ENCODE data around the gene THADA.
A peak's percentile ranks its signal among the peaks of the same experiment; 100 is the strongest.

Gene THADA

DNA sequence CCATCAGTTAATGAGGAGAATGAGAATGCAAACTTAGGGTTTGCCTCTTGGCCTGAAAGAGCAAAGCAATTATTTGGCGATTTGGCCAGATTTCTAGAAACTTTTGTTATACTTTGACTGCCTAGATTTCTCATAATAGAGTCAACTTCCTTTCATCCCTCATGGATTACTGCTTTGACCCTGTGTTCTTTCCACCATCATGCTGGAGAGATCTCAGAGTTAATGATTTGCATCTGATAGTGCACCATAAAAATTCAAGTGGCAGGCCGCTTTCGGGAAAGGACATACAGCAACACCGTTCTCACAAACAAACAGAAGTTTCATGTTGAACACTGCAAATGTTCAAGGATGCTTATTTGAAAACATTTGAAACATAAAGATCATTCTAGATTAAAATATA is 225.7 kb downstream of the THADA start:
- peaks cover 5 to 20% of the 10 kb centered on the region in 2 donors for H3K4me1 Mint-ChIP-seq (ENCODE audit: low read depth in 2 of 2)
- H3K27ac Mint-ChIP-seq: peak overlapping the region in 1 of 2 donors; percentile 78
- H3K27me3 Mint-ChIP-seq: no peaks in the 10 kb centered on the region
- no peak for DNase-seq
- no peaks in the 10 kb centered on the region for H3K36me3 Mint-ChIP-seq (ENCODE audit: insufficient read depth)
- H3K4me3 Mint-ChIP-seq: no peak overlapping the region
- no peak for ATAC-seq (replicated peaks)
- no peaks in the 10 kb centered on the region for H3K9me3 Mint-ChIP-seq

DNA sequence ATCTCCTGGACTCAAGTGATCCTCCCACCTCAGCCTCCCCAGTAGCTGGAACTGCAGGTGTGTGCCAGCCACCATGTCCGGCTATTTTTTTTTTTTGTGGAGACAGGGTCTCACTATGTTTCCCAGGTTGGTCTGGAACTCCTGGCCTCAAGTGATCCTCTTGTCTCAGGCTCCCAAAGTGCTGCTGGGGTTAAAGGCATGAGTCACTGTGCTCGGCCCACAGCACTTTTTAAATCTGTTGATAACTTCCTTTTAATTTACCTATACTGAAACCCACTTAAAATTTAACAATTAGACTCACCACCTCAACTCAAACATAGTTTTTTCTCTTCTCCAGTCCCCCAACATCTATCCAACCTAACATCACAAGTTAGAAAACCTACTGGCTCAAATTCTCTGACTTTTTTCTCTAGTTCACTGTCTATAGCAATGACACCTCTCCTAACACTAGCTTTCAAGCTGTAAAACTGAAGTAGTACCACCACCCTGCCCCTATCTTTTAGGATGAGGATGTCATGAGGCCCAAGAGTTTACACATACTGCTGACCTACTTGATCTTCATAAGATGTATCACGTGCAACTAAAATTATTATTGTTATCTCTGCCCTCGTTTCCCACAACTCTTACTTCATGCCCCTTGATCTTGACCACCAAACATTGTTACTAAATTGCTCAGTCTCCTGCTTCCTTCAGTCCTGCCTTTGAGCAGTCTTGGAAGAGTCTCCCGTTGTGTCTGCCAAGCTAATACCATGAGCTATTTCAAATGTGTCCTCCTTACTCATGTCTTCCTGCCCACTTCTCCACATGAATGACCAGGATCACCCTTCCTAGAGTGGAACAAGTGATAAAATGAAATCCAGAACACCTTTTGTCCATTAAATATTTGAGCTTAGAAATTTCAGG is 227.1 kb downstream of the THADA start:
- Mint-ChIP-seq H3K9me3 (no peaks in the 10 kb centered on the region), H3K4me3 (no peak overlapping the region), H3K27me3 (no peaks in the 10 kb centered on the region), H3K27ac (peak overlapping the region; percentile 1 to 27), H3K4me1 (ENCODE audit: low read depth in 2 of 2) (peaks cover 9 to 20% of the 10 kb centered on the region in 2 donors), H3K36me3 (ENCODE audit: insufficient read depth) (no peaks in the 10 kb centered on the region)
- ATAC-seq (replicated peaks) (no peak), DNase-seq (no peak)

DNA sequence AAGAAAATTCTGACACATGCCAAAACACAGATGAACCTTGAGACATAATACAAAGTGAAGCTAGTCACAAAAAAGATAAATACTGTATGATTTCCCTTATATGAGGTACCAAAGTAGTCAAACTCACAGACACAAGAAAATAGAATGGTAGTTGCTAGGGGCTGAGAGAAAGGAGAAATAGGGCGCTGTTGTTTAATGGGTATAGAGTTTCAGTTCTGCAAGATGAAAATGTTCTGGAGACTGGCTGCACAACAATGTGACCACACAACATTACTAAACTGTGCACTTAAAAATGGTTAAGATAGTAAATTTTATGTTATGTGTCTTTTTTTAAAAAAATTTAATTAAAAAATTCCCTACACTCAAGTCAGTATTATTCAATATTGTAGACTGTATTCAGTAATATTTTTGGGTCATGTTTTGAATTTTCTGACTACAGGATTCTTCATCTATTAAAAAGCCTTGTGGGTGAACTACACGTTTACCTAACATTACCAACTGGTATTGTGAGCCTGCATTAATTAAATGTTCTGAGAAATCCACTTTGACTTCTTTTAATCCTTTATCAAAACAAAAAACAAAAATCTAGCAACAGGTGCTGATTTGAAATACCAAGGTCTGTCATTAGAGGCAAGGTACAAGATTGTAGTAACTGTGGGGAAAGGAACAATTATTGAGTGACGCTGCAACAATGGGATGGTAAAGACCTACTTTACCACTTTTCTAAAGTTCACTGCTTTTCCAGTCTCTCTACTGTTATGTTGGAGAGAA is 228.6 kb downstream of the THADA start:
- ATAC-seq (replicated peaks) (no peak), DNase-seq (no peak)
- no peaks in the 10 kb centered on the region for H3K27me3 Mint-ChIP-seq
- no peaks in the 10 kb centered on the region for H3K36me3 Mint-ChIP-seq (ENCODE audit: insufficient read depth)
- H3K27ac Mint-ChIP-seq: peak overlapping the region in 1 of 2 donors; percentile 47
- H3K4me1 Mint-ChIP-seq (ENCODE audit: low read depth in 2 of 2): peaks cover 9 to 20% of the 10 kb centered on the region in 2 donors
- H3K9me3 Mint-ChIP-seq: no peaks in the 10 kb centered on the region
- H3K4me3 Mint-ChIP-seq: no peak overlapping the region

DNA sequence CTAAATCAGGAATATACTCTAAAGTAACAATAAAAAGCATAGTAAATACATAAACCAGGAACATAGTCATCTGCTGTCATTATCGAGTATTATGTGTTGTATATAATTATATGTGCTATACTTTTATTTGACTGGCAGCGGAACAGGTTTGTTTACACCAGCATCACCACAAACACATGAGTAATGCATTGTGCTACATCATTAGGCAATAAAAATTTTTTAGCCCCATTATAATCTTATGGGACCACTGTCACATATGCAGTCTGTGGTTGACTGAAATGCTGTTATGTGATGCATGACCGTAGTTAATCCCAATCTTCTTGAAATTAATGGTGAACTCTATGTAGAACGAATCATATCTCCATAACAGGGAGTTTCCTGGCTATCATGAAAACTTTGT is 232.7 kb downstream of the THADA start:
- no peak overlapping the region for H3K4me3 Mint-ChIP-seq
- ATAC-seq (replicated peaks) (no peak), DNase-seq (no peak)
- peaks cover 4 to 6% of the 10 kb centered on the region in 2 donors for H3K4me1 Mint-ChIP-seq (ENCODE audit: low read depth in 2 of 2)
- H3K36me3 Mint-ChIP-seq (ENCODE audit: insufficient read depth): no peaks in the 10 kb centered on the region
- no peak overlapping the region for H3K27ac Mint-ChIP-seq
- no peaks in the 10 kb centered on the region for H3K27me3 Mint-ChIP-seq
- no peaks in the 10 kb centered on the region for H3K9me3 Mint-ChIP-seq

DNA sequence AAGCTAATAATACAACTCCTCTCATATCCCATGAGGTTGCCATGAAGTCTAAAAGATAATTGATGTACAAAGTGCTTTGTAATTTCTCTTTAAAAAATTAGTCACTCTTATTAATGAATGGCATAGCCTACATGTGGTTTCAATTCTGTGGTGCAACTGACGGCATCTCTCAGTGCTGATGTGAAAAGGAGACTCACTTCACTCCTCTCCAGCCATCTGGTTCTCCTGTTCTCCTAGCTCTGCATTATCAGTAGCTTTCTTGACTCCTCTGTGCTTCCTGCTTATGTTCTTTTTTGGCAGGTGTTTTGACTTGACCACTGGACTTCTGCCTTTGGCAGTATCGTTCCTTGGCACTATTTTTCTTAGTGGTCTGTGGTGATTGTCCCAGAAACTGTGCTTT is 234.6 kb downstream of the THADA start:
- H3K27me3 Mint-ChIP-seq: no peaks in the 10 kb centered on the region
- peaks cover 3 to 5% of the 10 kb centered on the region in 2 donors for H3K4me1 Mint-ChIP-seq (ENCODE audit: low read depth in 2 of 2)
- H3K4me3 Mint-ChIP-seq: no peak overlapping the region
- no peak for ATAC-seq (replicated peaks)
- no peaks in the 10 kb centered on the region for H3K36me3 Mint-ChIP-seq (ENCODE audit: insufficient read depth)
- DNase-seq: no peak
- H3K9me3 Mint-ChIP-seq: no peaks in the 10 kb centered on the region
- no peak overlapping the region for H3K27ac Mint-ChIP-seq

DNA sequence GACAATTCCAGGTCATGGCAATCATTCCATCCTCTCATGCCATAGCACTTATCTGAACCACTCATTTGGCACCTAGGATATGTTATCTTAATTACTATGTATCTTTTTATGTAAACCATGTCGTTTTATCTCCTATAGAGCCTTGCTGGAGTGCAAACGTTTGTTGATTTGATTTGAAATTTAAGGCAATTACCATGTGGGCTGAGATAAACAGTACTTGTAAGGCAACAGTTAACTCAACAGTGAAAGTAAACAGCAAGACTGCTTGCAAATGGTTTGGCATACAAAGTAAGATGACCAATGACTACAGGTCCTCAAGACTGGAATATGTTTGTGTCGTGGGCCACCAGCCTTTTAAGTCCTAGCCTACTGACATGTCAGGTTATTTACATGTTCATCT is 235.7 kb downstream of the THADA start:
- H3K9me3 Mint-ChIP-seq: no peaks in the 10 kb centered on the region
- DNase-seq: no peak
- no peaks in the 10 kb centered on the region for H3K27me3 Mint-ChIP-seq
- no peak overlapping the region for H3K27ac Mint-ChIP-seq
- no peak overlapping the region for H3K4me3 Mint-ChIP-seq
- peaks cover 0 to 3% of the 10 kb centered on the region in 2 donors for H3K4me1 Mint-ChIP-seq (ENCODE audit: low read depth in 2 of 2)
- ATAC-seq (replicated peaks): no peak
- no peaks in the 10 kb centered on the region for H3K36me3 Mint-ChIP-seq (ENCODE audit: insufficient read depth)

DNA sequence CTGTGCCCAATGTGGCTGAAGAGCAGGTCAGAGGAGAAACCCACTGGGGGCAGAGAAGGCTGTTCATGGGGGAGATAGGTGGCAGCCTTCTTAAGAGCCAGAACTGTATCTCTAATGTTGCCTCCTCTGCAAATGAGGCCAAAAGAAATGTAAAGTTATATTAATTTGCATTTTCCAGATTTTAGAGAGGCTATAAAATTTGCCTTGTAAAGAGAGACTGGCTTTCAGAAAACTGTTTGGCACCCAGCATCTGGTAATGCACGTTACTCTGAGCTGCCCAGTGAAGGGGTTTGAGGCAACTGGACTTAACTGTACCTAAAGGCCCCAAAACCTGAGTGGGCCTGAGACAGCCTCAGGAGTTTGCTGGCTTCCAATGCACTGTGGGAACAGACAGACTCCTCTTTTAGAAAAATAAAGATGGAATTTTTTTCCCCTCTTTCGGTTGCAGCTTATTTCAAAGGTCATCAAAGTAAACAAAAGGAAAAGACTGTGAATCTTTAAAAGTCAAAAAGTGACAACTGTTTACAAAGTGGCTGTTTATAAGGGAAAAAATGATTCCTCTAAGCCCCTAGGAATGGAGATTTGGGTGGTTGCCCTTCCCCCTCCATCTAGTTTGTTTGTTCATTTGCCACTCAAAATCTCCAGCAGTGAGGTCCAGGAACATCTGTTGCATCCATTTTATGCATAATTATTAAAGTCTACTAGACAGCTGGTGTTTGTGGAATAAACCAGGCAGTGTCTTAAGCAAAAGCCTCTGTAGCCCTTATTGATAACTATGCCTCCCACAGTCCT is 237.2 kb downstream of the THADA start:
- no peak overlapping the region for H3K27ac Mint-ChIP-seq
- ATAC-seq (replicated peaks) (no peak), DNase-seq (no peak)
- H3K4me3 Mint-ChIP-seq: no peak overlapping the region
- H3K27me3 Mint-ChIP-seq: no peaks in the 10 kb centered on the region
- H3K9me3 Mint-ChIP-seq: no peaks in the 10 kb centered on the region
- H3K4me1 Mint-ChIP-seq (ENCODE audit: low read depth in 2 of 2): no peaks in the 10 kb centered on the region
- H3K36me3 Mint-ChIP-seq (ENCODE audit: insufficient read depth): no peaks in the 10 kb centered on the region

DNA sequence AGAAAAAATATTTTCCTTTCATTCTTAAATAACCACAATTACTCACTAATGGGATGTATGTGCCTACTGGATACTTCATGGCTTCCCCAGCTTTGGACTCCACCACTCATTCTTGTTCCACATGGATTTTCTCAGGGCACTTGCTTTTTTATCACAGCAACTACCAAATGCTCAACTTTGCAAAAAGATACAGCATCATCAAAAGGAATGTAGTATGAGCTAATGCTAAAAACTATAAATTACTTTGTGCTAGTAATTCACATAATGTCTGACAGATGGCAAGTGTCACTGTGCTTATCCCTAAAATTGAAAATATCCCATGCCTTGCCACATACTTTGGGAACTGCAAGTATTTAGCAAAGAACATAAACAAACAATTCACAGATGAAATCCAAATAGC is 239.1 kb downstream of the THADA start:
- no peaks in the 10 kb centered on the region for H3K4me1 Mint-ChIP-seq (ENCODE audit: low read depth in 2 of 2)
- no peaks in the 10 kb centered on the region for H3K27me3 Mint-ChIP-seq
- H3K4me3 Mint-ChIP-seq: no peak overlapping the region
- DNase-seq (no peak), ATAC-seq (replicated peaks) (no peak)
- H3K9me3 Mint-ChIP-seq: no peaks in the 10 kb centered on the region
- H3K36me3 Mint-ChIP-seq (ENCODE audit: insufficient read depth): no peaks in the 10 kb centered on the region
- H3K27ac Mint-ChIP-seq: no peak overlapping the region

DNA sequence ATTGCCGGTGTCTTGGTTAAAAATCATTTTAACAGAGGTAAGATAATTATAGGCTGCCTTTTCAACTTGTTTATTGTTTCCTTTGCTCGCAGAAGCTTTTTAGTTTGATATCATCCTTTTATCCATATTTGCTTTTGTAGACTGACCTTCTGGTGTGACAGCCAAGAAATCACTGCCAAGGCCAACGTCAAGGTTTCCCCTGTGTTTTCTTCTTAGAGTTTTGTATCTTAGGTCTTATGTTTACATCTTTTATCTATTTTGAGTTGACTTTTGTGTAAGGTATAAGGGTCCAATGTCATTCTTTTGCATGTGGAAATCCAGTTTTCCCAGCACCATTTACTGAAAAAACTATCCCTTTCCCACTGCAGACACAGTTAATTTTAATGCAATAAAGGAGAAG is 240.4 kb downstream of the THADA start:
- ATAC-seq (replicated peaks): no peak
- Mint-ChIP-seq H3K36me3 (ENCODE audit: insufficient read depth) (no peaks in the 10 kb centered on the region), H3K27ac (no peak overlapping the region), H3K4me1 (ENCODE audit: low read depth in 2 of 2) (peaks cover 0 to 5% of the 10 kb centered on the region in 2 donors), H3K27me3 (no peaks in the 10 kb centered on the region), H3K4me3 (no peak overlapping the region), H3K9me3 (no peaks in the 10 kb centered on the region)
- DNase-seq: no peak

DNA sequence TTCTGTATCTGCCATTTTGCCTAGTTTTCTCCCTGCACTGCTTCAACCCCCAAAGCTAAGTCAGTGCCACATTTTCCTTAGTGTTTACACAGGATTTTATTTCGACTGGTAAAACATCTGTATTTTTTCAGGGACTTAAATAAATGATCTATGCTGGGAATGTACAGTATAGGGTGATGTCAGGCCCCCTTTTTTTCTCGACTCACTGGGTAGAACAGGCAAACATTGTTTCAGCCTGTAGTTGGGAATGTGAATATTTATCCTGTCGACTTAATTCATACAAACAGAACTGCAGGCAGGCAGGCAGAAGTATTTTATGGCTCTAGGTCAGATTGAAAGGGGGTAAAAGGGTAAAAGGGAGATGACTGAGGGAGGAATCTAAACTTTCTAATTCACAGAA is 245.9 kb downstream of the THADA start:
- no peak for ATAC-seq (replicated peaks)
- Mint-ChIP-seq H3K27me3 (no peaks in the 10 kb centered on the region), H3K4me3 (no peak overlapping the region), H3K27ac (peak overlapping the region in 1 of 2 donors; percentile 20), H3K9me3 (no peaks in the 10 kb centered on the region), H3K36me3 (ENCODE audit: insufficient read depth) (peaks cover 6% of the 10 kb centered on the region), H3K4me1 (ENCODE audit: low read depth in 2 of 2) (peaks cover 2 to 5% of the 10 kb centered on the region in 2 donors)
- DNase-seq: no peak

DNA sequence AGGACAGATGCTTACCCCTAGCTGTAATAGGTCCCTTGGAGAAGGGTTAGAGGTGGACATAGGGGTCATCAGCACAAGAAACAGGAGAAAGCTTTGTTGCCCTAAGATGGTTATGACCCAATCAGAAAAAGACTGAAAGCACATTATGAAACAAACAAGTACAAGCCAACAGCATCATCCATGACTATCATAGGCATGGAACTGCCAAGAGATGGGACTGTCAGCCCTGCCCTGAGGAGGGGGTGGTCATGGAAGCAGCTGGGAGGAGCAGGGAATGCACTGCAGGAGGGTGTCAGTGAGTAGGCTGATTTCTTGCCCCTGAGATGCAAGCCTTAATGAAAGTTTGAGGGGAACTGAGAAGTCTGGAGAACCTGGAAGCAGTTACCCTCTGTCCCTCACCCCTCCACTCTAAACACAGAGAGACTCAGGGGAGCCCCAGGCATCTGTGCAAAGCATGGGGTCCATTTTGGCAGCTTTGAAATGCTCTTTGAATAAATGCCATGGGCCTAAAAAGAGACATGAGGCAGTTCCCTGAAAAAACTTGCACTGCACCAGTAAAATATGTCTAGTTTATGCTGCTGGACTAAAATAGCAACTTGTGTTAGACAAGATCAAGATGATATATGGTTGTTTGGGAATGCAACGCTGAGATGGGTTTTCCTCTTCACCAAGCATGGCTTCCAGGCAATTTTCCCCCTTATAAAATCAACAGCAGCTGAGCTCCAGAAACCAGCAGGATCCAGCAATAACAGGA is 246.8 kb downstream of the THADA start:
- DNase-seq (no peak), ATAC-seq (replicated peaks) (no peak)
- H3K27ac Mint-ChIP-seq: no peak overlapping the region
- no peak overlapping the region for H3K4me3 Mint-ChIP-seq
- H3K36me3 Mint-ChIP-seq (ENCODE audit: insufficient read depth): peaks cover 8% of the 10 kb centered on the region
- no peaks in the 10 kb centered on the region for H3K9me3 Mint-ChIP-seq
- no peaks in the 10 kb centered on the region for H3K27me3 Mint-ChIP-seq
- H3K4me1 Mint-ChIP-seq (ENCODE audit: low read depth in 2 of 2): peaks cover 2 to 5% of the 10 kb centered on the region in 2 donors

DNA sequence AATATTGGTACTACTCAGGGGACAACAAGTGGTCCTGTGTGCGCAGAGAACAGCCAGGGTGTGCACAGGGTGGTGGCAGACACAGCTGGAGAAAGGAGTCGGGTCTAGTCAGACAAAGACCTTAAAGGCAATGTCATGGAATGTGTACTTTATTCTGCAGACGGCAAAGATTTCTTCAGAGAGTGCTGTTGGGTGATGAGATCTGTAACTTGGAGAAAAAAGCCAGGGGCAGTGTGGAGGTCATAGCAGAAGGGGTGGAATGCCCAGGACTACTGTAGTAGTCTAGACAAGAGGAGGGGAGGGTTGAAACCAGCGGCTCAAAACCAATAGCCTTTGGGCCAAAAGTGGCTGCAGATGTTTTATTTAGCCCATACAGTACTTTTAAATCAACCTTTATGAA is 248.1 kb downstream of the THADA start:
- no peak for ATAC-seq (replicated peaks)
- H3K27ac Mint-ChIP-seq: peak overlapping the region in 1 of 2 donors; percentile 14

More for the DNA sequence above, 248.1 kb downstream of the THADA start:
- Mint-ChIP-seq H3K4me3 (no peak overlapping the region), H3K4me1 (ENCODE audit: low read depth in 2 of 2) (peaks cover 2 to 5% of the 10 kb centered on the region in 2 donors), H3K9me3 (no peaks in the 10 kb centered on the region), H3K27me3 (no peaks in the 10 kb centered on the region), H3K36me3 (ENCODE audit: insufficient read depth) (peaks cover 13% of the 10 kb centered on the region)
- DNase-seq: no peak
